HepG2 (cell line): ENCODE data around the gene MAPK8IP3. TPM values are rescaled to one million over a fixed set of nuclear protein-coding genes. Genes with fewer than 3 reads are reported as not detected.

Experiments used
- GATAD2A ChIP-seq: IDR thresholded peaks from 2 replicates; pipeline ENCODE4 v1.6.1; 2016
- MIER3 ChIP-seq: IDR thresholded peaks from 2 replicates; pipeline ENCODE4 v1.6.1; 2016; ENCODE audit warnings: missing compliant biosample characterization, borderline replicate concordance
- SRF ChIP-seq: IDR thresholded peaks from 2 replicates; pipeline ENCODE4 v1.6.1; 2011; ENCODE audit warnings: mild to moderate bottlenecking, low read depth, low read length, moderate library complexity
- ZFX ChIP-seq: sonication (generic); formaldehyde crosslinking; IDR thresholded peaks from 2 replicates; pipeline ENCODE4 v1.4.0; 2020; ENCODE audit warnings: mild to moderate bottlenecking, low read depth, missing genetic modification reagents, moderate library complexity
- polyA plus RNA-seq, 8 experiments: library from polyadenylated mRNA; depleted of rRNA in 3 of 8; stranded (reverse) in 7 of 8; unstranded in 1 of 8; fragments of >200 nt; fragmentation: Illumina TruSeq in 4 of 8; extraction: Trizol in 4 of 8; gene quantifications; 2 replicates each; pipeline versions ENCODE4 v1.2.1 to v1.2.3, GENCODE V29; 2011 to 2016; ENCODE audit warnings: low read depth in 4 of 8, missing spikeins in 1 of 8, mixed read lengths in 1 of 8; ENCODE audit not compliant: insufficient read depth in 1 of 8
- total RNA-seq, 5 experiments: library from RNA; depleted of rRNA; stranded (reverse); fragments of >200 nt; fragmentation: Illumina TruSeq; extraction: Trizol; gene quantifications; 2 replicates each; pipeline ENCODE4 v1.2.3, GENCODE V29; 2016; ENCODE audit warnings: low read depth in 1 of 5
- TF ChIP-seq, protein P1 (sequence below): sonication (generic); formaldehyde crosslinking; conservative IDR thresholded peaks from 2 replicates; pipeline ENCODE4 v1.4.0; 2020; ENCODE audit warnings: mild to moderate bottlenecking, missing genetic modification reagents, moderate library complexity
- TF ChIP-seq, protein P2 (sequence below): sonication (generic); formaldehyde crosslinking; IDR thresholded peaks from 2 replicates; pipeline ENCODE4 v1.4.0; 2020; ENCODE audit warnings: low read depth, missing genetic modification reagents
- TF ChIP-seq, protein P3 (sequence below): sonication (generic); formaldehyde crosslinking; IDR thresholded peaks from 2 replicates; pipeline ENCODE4 v1.8.0; 2022; ENCODE audit warnings: mild to moderate bottlenecking, missing genetic modification reagents, moderate library complexity

The MAPK8IP3 gene
- total and polyA plus RNA-seq, 2 of the 13 experiments (the other 11 are each of a cell fraction or from before 2014, with no cell fraction given) = 25.1 to 41.7 TPM

DNA sequence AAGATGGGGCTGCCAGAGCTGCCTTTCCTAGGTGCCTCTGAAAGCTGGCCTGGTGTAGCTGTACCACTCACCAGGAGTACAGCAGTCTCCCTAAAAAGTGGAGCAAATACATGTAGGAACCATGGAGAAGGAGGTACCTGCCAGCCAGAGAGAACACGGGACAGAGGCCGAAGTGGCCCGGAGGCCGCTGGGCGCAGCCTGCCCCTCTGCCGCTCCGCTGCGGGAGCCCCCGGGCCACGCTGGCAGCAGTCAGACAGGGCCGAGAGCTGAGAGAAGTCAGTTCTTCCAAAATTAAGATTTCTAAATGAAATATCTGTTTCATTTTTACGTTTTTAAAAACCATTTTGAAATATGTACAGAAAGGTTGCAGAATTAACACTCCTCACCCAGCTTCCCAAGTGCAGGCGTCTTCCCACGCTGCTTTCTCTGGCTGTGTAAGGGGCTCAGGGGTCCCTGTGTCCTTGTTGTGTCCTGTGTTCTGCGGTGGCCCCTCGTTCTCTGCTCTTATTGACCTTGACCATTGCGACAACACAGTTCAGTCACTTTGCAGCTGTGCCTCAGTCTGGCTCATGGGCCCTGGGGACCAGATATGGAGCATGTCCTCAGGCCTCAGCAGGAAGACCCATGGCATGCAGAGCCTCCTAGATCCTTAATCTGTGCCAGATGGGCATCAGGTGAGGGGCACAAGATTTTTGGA, 5.0 kb downstream of the MAPK8IP3 start (continued):
- TF ChIP-seq, protein P1, sequence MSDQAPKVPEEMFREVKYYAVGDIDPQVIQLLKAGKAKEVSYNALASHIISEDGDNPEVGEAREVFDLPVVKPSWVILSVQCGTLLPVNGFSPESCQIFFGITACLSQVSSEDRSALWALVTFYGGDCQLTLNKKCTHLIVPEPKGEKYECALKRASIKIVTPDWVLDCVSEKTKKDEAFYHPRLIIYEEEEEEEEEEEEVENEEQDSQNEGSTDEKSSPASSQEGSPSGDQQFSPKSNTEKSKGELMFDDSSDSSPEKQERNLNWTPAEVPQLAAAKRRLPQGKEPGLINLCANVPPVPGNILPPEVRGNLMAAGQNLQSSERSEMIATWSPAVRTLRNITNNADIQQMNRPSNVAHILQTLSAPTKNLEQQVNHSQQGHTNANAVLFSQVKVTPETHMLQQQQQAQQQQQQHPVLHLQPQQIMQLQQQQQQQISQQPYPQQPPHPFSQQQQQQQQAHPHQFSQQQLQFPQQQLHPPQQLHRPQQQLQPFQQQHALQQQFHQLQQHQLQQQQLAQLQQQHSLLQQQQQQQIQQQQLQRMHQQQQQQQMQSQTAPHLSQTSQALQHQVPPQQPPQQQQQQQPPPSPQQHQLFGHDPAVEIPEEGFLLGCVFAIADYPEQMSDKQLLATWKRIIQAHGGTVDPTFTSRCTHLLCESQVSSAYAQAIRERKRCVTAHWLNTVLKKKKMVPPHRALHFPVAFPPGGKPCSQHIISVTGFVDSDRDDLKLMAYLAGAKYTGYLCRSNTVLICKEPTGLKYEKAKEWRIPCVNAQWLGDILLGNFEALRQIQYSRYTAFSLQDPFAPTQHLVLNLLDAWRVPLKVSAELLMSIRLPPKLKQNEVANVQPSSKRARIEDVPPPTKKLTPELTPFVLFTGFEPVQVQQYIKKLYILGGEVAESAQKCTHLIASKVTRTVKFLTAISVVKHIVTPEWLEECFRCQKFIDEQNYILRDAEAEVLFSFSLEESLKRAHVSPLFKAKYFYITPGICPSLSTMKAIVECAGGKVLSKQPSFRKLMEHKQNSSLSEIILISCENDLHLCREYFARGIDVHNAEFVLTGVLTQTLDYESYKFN (CRISPR knock-in tag) = peak; percentile 71
- TF ChIP-seq ZFX (CRISPR knock-in tag) = peak; percentile 47
- TF ChIP-seq GATAD2A = peak; percentile 59; the same call in 1 of the 2 replicates
- TF ChIP-seq MIER3 (CRISPR knock-in tag) = no peak
- no peak for TF ChIP-seq SRF
- TF ChIP-seq, protein P2, sequence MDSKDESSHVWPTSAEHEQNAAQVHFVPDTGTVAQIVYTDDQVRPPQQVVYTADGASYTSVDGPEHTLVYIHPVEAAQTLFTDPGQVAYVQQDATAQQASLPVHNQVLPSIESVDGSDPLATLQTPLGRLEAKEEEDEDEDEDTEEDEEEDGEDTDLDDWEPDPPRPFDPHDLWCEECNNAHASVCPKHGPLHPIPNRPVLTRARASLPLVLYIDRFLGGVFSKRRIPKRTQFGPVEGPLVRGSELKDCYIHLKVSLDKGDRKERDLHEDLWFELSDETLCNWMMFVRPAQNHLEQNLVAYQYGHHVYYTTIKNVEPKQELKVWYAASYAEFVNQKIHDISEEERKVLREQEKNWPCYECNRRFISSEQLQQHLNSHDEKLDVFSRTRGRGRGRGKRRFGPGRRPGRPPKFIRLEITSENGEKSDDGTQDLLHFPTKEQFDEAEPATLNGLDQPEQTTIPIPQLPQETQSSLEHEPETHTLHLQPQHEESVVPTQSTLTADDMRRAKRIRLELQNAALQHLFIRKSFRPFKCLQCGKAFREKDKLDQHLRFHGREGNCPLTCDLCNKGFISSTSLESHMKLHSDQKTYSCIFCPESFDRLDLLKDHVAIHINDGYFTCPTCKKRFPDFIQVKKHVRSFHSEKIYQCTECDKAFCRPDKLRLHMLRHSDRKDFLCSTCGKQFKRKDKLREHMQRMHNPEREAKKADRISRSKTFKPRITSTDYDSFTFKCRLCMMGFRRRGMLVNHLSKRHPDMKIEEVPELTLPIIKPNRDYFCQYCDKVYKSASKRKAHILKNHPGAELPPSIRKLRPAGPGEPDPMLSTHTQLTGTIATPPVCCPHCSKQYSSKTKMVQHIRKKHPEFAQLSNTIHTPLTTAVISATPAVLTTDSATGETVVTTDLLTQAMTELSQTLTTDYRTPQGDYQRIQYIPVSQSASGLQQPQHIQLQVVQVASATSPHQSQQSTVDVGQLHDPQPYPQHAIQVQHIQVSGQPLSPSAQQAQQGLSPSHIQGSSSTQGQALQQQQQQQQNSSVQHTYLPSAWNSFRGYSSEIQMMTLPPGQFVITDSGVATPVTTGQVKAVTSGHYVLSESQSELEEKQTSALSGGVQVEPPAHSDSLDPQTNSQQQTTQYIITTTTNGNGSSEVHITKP = no peak
- TF ChIP-seq, protein P3, sequence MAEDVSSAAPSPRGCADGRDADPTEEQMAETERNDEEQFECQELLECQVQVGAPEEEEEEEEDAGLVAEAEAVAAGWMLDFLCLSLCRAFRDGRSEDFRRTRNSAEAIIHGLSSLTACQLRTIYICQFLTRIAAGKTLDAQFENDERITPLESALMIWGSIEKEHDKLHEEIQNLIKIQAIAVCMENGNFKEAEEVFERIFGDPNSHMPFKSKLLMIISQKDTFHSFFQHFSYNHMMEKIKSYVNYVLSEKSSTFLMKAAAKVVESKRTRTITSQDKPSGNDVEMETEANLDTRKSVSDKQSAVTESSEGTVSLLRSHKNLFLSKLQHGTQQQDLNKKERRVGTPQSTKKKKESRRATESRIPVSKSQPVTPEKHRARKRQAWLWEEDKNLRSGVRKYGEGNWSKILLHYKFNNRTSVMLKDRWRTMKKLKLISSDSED (CRISPR knock-in tag) = no peak
